Smooth muscle cell of the brain vasculature (primary cell): ENCODE measurements around the gene ST3GAL2.
"Not testable (repeated sequence)": the region's sequence is repeated elsewhere in the genome, so short reads cannot be mapped to it uniquely, and the experiment has no call there.

ENCODE experiments used
- DNase-seq: peaks from one replicate; pipeline ENCODE4 v3.0.0-alpha.2; 2012; ENCODE audit warnings: low read depth, low spot score

The ST3GAL2 gene

DNA sequence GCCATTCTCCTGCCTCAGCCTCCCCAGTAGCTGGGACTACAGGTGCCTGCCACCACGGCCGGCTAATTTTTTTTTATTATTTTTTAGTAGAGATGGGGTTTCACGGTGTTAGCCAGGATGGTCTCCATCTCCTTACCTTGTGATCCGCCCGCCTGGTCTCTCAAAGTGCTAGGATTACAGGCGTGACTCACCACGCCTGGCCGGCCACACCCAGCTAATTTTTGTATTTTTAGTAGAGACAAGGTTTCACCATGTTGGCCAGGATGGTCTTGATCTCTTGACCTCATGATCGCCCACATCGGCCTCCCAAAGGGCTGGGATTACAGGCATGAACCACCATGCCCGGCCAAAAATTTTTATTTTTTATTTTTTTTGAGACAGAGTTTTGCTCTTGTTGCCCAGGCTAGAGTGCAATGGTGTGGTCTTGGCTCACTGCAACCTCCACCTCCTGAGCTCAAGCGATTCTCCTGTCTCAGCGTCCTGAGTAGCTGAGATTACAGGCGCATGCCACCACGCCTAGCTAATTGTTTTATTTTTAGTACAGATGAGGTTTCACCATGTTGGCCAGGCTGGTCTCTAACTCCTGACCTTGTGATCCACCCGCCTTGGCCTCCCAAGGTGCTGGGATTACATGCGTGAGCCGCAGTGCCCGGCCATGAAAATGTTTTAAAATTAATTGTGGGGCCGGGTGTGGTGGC is 52.5 kb downstream of the ST3GAL2 start:
- not testable (repeated sequence) for DNase-seq

DNA sequence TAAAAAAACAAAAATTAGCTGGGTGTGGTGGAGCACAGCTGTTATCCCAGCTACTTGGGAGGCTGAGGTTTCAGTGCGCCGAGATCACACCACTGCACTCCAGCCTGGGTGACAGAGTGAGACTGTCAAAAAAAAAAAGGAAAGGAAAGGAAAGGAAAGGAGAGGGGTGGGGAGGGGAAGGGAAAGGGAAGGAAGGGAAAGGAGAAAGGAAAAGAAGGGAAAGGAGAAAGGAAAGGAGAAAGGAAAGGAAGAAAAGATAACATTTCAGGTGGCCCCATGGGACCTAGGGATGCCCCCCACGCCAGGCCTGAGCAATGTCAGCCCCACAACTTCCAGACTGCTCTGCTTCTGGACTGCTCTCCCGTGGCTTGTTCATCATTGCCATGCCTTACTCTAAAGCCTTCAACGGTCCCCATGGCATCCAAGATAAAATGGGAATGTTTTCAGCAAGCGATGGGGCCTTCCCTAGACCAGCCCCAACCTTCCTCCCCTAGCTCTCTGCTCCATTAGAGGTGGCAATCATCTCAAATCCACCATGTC is 55.4 kb downstream of the ST3GAL2 start:
- DNase-seq = no peak

DNA sequence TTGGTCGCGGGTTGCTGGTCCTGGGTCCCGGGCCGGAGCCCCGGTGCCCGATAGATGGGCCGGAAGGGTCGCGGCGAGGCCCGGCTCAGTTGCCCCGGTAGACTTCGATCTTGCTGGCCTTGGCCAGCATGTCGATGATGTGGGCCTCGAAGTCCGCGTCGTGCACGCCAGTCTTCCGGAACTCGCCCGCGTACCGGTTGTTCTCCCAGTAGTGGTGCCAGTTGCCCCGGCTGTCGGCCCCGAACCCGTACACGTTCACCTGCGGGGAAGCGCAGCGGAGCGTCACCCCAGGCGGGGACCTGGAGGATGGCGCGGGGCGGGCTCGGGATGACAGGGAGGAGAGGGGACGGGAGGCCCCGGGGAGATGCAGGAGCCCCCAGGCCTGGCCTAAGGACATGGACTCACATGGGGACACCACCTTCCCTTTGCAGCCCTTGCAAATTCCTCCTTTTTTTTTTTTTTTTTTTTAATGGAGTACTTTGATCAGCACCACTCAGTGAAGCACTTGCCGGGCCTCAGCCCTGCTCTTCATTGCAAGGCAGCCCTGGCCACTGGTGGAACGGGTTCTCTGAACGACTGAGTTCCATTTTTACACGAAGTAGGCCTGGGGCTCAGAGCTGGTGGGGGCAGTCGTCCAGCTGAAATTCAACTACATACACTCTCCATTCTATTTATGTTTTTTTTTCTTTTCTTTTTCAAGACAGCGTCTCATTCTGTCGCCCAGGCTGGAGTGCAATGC is 57.1 kb downstream of the ST3GAL2 start:
- DNase-seq = no peak

DNA sequence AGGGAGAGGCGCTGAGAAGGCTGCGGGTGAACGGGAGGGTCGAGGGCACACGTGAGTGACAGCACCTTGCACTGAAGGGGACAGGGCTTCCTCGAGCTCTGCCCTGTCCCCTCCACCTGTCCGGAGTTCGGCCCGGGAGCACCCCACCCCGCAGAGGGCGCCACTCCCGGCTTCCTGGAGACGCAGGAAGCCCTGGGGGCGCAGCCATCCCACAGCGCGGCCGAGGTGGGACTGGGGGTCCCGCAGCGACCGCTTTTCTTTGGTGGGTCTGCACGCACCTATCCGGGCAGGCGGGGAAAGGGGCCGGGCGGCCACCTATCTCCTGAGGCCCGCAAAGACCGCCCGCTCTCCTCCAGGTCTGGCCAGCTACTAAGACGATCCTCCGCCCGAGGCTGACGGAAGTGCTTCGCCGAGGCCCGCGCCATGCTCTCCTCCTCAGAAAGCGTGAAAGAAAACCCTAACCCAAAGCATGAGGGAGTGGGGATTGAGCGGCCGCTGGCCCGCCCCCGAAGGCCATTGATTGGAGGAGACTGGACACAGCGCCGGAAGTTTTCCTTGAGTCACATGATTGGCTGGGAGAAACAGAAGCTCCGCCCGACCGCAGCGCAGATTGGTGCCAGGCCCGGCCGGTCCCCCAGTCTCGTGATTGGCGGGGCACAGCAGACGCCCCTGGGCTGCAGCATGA is 57.8 kb downstream of the ST3GAL2 start:
- DNase-seq = peak; percentile 94

DNA sequence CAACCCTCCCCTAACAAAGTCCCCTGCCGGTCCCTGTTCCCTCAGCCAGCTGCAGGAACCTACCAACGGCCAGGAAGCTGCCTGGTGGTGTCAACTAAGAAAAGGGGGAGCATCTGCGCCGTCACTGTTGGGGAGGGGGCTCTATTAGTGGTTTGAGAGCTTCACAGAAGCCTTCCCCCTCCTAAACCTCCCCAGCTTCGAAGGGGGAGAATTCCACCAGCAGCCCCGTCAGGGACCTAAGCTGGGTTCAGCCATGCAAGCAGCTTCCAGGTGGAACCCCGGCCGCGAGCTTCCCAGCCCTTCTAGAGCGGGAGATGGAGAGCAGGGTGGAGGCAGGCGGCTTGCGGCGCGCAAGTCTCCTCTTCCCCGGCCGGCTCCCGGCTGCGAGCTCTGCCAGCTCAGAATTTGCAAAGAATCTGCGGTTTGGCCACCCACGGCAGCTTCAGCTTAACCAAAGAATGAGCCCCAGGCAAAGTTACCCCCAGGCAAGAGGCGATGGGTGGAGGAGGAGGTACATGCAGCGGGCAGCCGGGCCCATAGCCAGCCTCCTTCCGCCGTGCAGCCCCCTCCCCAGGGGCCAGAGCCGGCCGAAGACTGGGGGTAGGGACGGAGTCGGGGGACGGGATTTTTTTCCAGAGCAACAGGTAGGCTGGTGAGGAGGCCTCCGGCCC is 58.5 kb downstream of the ST3GAL2 start:
- DNase-seq = peak; percentile 67

DNA sequence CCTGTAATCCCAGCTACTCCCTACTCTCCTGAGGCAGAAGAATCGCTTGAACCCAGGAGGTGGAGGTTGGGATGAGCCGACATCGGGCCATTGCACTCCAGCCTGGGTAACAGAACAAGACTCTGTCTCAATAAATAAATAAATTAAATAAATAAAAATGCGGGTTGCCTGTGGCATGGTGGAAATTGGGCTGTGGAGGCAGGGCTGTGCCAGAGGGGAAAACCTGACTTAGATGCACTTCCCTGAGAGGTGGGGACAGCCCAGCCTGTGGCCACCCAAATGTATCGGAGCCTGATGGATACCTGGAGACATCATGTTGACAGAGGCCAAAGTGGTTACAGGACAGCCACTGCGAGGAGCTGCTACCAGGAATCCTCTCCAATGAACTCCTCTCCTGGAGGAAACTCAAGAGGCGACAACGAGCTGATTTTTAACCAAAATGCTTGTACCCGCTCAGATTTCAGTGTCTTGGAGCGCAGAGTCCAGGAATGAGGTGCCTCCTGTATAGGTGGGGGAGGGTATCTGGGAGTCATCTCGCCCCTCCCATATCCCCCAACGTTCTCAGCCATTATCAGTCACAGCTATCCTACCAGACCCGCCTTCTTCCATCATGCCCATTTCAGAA is 59.9 kb downstream of the ST3GAL2 start:
- no peak for DNase-seq

DNA sequence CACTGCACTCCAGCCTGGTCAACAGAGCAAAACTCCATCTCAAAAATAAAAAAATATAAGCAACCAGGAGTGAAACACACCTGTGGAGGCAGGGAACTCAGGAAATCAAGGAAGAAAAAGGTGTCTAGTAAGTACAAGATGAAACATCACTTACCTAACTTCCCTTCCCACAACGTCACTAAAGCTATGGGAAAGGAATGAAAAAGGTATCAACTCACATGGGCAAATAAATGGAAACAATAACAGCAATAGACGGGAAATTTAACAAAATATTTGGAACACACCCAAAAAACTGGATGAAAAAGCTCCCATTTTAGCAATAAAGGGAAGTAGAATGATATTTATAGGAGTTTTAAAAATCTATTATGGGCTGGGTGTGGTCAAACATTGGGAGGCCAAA is 61.1 kb downstream of the ST3GAL2 start:
- no peak for DNase-seq

DNA sequence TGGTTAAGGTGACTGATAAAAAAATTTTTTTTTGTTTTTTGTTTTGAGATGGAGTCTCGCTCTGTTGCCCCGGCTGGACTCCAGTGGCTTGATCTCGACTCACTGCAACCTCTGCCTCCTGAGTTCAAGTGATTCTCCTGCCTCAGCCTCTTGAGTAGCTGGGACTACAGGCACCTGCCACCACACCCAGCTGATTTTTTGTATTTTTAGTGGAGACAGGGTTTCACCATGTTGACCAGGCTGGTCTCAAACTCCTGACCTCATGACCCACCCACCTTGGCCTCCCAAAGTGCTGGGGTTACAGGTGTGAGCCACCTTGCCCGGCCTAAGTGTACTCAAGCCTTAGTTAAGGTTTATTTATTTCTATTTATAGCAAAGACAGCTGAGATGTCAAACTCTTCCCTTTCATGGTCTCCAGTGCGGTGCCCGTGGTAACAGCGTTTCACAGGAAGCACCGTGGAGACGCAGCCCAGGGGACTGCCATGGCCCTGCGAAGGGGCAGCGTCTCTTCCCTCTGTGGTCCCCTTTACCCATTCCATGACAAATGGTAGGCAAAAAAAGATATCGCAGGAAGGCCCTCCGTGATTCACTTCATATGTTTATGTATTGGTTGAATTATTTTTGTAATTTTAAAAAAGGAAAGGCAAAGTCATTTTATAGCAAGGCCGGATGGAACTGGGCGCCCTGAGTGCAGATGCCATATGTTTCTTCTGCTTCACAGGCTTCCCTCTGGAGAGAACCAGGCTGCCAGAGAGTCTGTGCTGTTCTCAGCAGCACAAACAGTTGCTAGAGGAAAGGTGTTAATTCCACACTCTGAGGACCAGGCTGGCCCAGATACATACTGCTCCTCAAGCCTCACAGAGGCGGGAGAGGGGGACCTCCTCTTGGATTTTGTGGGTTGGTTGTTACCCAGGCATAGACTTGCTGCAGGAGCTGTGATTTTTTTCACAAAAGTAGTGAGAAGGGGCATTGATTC is 63.0 kb downstream of the ST3GAL2 start:
- no peak for DNase-seq

DNA sequence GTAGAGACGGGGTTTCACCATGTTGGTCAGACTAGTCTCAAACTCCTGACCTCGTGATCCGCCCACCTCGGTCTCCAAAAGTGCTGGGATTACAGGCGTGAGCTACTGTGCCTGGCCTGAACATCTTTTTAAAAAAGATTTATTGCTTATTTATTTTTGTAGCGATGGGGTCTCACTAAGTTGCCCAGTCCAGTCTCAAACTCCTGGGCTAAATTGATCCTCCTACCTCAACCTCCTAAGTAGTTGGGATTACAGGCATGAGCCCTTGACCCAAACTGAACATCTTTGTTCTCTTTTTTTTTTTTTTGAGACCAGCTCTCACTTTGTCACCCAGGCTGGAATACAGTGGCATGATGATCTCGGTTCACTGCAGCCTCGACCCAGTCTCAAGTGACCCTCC is 64.7 kb downstream of the ST3GAL2 start:
- no peak for DNase-seq

DNA sequence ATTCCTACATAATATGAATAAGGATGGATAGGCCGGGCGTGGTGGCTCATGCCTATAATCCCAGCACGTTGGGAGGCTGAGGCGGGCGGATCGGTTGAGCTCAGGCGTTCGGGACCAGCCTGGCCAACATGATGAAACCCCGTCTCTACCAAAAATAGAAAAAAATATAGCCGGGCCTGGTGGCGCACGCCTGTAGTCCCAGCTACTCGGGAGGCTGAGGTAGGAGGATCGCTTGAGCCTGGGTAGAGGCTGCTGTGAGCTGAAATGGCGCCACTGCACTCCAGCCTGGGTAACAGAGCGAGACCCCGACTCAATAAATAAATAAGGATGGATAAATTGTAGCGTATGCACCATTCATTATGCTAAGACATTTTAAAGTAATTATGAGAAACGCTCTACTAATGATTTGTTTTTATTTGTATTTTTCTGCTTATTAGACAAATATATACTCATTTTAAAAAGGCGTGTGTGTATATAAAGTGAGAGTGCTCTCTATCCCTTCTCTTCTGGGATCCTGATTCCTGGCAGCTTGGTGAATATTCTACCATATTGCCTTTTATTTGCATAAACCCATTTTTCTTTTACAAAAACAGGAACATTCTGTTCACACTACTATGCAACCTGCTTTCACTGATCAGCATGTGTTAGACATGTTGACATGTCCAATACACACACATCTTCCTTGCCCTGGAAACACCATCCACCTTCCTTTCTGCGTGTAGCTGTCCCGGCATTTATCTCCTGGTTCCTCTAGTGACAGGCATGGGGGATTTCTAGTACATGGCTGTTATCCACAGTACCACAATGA is 65.8 kb downstream of the ST3GAL2 start:
- no peak for DNase-seq

DNA sequence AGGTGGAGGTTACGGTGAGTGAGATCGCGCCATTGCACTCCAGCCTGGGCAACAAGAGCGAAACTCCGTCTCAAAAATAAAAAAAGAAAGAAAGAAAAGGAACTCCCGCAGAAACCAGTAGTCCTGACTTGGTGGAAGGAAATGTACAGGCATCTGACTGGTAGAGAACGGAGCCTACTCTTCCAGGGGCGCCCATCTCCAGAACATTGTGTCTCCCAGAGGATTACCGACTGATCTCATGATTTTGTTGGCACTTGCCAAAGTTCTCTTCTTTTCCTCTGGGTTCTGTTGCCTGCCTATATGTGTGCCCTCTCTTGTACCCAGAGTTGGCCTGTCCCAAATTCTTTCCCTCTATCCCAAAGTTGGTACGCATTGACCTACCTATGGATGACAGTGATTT is 68.0 kb downstream of the ST3GAL2 start:
- no peak for DNase-seq

DNA sequence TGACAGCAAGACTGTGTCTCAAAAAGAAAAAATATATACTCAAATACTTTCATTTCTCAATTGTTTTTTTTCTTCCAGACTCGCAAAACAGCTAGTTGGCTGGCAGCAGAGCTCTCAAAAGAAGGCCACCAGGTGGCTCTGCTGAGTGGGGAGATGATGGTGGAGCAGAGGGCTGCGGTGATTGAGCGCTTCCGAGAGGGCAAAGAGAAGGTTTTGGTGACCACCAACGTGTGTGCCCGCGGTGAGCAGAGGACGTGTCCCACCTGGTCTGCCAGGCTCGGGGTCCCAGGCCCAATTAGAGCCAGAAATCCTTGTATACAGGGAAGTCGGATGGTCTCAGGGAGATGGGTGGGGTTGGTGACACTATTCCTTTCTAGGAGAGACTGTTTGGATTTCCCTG is 68.8 kb downstream of the ST3GAL2 start:
- not testable (repeated sequence) for DNase-seq

DNA sequence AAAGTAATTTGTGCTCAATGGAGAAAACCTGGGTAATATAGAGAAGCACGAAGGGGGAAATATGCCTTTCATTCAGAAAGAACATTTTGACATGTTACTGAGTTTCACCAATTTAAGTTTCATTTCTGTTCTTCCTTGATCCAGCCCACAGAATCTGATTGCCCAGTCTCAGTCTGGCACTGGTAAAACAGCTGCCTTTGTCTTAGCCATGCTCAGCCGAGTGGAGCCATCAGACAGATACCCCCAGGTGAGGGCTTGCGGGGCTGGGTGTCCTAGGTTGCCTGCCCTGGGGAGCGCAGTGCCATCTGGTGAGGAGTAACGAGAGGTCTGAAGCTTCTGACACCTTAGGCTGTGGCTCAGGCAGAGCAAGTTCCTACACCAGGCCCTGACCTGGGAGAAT is 74.5 kb downstream of the ST3GAL2 start:
- DNase-seq = no peak

DNA sequence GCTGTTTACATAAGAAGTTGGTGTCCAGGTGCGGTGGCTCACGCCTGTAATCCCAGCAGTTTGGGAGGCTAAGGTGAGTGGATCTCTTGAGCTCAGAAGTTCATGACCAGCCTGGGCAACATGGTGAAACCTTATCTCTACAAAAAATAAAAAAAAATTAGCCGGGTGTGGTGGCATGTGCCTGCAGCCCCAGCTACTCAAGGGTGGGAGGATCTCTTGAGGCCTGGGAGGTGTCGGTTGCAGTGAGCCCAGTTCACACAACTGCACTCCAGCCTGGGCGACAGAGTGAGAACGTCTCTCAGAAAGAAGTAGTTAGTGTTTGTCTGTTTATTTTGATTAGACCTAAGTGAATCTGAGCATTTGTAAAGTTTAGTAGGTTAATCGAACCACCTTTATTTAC is 79.3 kb downstream of the ST3GAL2 start:
- no peak for DNase-seq

DNA sequence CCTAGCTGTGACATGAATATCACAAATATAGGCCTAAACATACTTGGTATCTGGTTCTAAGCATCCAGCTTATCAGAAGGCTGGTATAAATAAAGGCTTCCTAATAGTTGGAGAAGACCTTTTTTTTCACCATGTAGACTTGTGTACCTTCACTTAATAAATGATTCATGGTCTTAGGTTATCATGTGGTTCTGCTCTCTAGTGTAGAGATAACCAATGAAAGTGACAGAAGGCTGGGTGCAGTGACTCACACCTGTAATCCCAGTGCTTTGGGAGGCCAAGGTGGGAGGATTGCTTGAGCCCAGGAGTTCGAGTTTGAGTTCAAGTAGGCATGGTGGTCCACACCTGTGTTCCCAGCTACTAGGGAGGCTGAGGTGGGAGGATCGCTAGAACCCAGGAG is 89.1 kb downstream of the ST3GAL2 start:
- no peak for DNase-seq

DNA sequence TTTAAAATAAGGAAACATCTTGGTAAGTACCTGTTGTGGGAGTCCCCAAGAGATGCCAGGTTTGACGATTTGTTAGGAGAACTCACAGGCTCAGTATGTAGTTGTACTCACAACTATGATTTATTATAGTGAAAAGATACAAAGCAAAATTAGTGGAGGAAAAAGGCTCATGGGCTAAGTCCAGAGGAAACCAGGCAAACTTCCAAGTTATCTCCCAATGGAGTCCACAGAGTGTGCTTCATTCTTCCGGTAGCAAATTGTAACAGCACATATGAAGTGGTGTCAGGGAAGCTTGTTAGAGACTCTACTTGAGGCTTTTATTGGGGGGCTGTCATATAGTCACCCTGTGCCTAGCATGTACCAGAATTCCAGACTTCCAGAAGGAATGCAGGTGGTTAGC is 89.9 kb downstream of the ST3GAL2 start:
- DNase-seq = no peak

DNA sequence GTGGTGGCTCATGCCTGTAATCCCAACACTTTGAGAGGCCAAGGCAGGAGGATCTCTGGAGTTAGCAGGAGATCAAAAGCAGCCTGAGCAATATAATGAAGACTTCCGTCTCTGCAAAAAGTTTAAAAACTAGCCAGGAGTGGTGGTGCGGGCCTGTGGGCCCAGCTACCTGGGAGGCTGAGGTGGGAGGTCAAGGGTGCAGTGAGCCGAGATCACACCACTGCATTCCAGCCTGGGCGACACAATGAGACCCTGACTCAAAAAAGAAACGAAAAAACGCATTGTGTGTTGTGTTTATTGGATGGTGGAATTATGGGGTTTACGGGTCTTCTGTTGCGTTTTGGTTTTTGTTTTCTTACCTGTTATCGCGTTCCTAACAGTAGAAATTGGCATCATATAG is 93.1 kb downstream of the ST3GAL2 start:
- DNase-seq = no peak

DNA sequence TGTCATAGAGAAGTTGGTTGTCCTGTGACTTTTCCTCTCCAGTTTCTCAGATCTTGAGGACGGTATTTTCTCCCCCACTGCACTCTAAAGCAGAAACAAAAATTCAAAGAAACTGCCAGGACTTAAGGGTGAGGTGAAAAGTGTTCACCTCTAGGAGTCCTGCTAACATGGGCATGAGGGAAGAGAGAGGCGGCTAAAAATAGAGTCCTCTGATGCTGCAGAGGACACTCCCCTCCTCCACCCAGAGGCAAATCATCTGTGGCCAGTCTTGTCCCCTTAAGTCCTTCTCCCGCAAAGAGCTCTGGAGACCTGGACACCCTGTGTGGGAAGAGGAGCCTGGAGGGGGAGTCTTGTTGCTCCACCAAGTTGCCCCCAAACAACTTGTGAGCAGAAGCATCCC is 96.9 kb downstream of the ST3GAL2 start:
- DNase-seq = no peak

DNA sequence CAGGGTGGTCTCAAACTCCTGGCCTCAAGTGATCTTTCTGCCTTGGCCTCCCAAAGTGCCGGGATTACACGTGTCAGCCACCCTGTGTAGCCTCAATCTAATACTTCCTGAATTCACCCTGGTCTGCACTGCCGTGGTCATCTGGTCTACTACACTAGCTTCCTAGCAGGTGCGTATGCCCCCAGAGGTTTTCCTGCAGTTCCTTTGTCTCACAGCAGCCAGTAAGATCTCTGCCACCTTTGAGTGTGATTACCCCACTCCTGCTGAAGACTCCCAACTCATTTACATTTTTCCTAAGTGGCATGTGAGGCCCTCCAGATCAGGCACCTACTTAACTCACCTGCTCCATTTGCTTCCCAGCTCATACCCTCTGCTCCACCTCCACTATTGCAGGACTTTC is 97.3 kb downstream of the ST3GAL2 start:
- DNase-seq = no peak

DNA sequence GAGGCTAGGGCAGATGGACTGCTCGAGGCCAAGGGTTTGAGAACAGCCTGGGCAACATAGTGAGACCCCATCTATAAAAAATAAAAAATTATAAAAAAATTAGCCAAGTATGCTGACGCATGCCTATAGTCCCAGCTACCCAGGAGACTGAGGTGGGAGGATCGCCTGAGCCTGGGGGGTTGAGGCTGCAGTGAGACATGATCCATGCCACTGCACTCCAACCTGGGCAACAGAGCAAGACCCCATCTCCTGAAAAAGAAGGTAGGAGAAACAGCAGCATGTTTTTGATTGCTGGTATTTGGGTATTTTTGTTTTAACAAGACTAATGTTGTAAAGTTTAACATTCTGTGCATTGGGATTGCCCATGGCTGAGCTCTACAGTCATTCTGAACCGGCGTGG is 101.1 kb downstream of the ST3GAL2 start:
- no peak for DNase-seq
